H1 (cell line): ENCODE data around the gene LIPC. TPM values are rescaled to one million over a fixed set of nuclear protein-coding genes. Genes with fewer than 3 reads are reported as not detected.

Experiments
- CBX5 ChIP-seq: fragments of 300-800, 300-1000 bp; sonication (generic); IDR thresholded peaks from 2 replicates; pipeline ENCODE4 v1.7.1; 2016; ENCODE audit warnings: antibody characterized with exemption, low read length, low read depth
- CHD7 ChIP-seq: fragments of 300-600 bp; sonication (generic); IDR thresholded peaks from 2 replicates; pipeline ENCODE4 v1.7.1; 2012; ENCODE audit warnings: low read length, moderate library complexity, mild to moderate bottlenecking, inconsistent platforms; ENCODE audit not compliant: insufficient replicate concordance
- PHF8 ChIP-seq: fragments of 200-600 bp; sonication (generic); conservative IDR thresholded peaks from 2 replicates; pipeline ENCODE4 v1.7.1; 2012; ENCODE audit warnings: low read depth, mild to moderate bottlenecking, inconsistent platforms, low read length, moderate library complexity
- SP2 ChIP-seq: IDR thresholded peaks from 2 replicates; pipeline ENCODE4 v1.6.1; 2012; ENCODE audit warnings: mild to moderate bottlenecking, low read length, inconsistent platforms
- TCF12 ChIP-seq: IDR thresholded peaks from 2 replicates; pipeline ENCODE4 v1.6.1; 2011; ENCODE audit warnings: low read depth, mild to moderate bottlenecking, low read length
- TEAD4 ChIP-seq: IDR thresholded peaks from 2 replicates; pipeline ENCODE4 v1.6.1; 2012; ENCODE audit warnings: low read depth, low read length, inconsistent platforms, mixed read lengths
- polyA plus RNA-seq, 7 experiments: library from polyadenylated mRNA; depleted of rRNA in 3 of 7; stranded (reverse) in 5 of 7; unstranded in 2 of 7; fragments of >200 nt in 5 of 7; fragments of 200-250 nt in 2 of 7; gene quantifications; 1 replicate in 5 of 7; 2 replicates in 1 of 7; 4 replicates in 1 of 7; pipeline versions ENCODE4 v1.2.1 to v1.2.3, GENCODE V29; 2011 to 2013; ENCODE audit warnings: missing spikeins in 2 of 7, mixed read lengths in 2 of 7
- total RNA-seq: library from RNA; stranded (reverse); fragmentation: NEBNext Ultra II Directional; extraction: Animal tissue kit (Norgen Biotek cat#: 25700); gene quantifications from 2 replicates; pipeline ENCODE4 v1.2.1, GENCODE V29; 2021

The LIPC gene
- total and polyA plus RNA-seq, 2 of the 8 experiments (the other 6 are each of a cell fraction or from before 2014, with no cell fraction given), result not detected

- TF ChIP-seq CHD7 (no peak), TCF12 (no peak), TEAD4 (no peak), CBX5 (no peak), PHF8 (no peak), SP2 (no peak)
These were observed 176.9 kb downstream of the LIPC start (continued) for GRCh38 chr15:58608711-58609110.
